HG03439 (cell line): Measurements from ENCODE around the gene FOXJ3.

Experiments used
- ATAC-seq: cut with Tn5 transposase; IDR thresholded peaks from one replicate; pipeline ENCODE4 v1.9.1; 2021; ENCODE audit warnings: mild to moderate bottlenecking, moderate library complexity; ENCODE audit not compliant: unreplicated experiment

The FOXJ3 gene

DNA sequence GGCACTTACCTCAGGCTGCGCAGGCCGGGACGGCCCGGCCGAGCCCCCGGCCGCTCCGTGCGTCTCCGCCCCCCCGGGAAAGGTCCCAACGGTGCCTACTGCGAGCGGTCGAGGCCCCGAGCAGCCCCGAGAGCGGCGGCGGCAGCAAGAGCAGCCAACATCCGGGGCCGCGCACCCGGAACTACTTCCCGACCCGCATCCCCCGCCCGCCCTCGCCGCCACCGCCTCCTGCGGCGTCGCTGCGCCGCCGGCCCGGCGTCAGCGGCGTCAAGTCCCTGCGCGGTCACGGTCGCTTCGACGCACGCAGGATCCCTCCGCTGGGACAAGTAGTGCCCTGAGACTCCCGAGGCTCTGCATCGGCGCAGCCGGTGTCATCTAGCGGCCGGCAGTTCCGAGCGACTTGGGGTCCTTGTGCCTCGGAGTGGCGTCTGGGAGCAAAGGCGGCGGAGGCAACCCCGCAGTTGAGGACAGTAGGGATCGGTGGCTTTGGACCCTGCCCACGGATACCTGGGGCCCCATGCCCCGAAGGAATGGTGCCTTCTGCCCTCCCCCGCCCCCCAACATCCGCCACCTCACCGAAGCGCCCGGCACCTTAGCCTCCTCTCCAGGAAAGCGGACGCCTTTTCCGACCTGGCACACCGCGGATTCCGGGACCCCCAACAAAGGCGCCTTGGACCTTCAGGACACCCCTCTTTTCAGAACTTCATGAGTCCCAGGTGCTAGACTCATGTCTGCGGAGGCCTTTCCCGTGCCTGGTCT is at the start of gene FOXJ3:
FOXJ3 (minus strand) TSS at position 186 of the 759 bp plus-strand sequence. CDS start 24,142 bp downstream, outside the sequence.
- ATAC-seq, result peak; percentile 80

DNA sequence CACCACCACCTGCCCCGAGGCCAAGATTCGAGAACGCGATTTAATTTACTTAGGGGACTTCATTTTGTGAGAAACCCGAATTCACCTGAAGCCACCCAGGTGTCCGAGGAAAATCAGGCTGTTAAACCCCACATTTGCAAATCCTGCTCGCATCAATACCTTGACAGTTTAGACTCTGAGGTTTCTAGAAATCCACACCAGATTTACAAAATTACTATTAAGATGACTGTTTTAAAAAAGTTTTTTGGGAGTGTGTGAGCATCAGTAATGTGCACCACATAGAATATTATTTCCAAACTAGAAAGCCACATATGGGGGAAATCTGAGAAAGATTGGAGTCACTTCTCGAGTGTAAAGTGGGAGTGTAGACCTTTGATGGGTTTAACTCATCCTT is 46.2 kb upstream of the FOXJ3 start:
- ATAC-seq, result no peak

- peak; percentile 87 for ATAC-seq
Measured at GRCh38 chr1:42380586-42381279, 45.7 kb upstream of the FOXJ3 start, which contains the start of gene RIMKLA. TSS of gene RIMKLA (plus strand) at chr1:42380792. CDS start at chr1:42380935, 143 bp downstream.

DNA sequence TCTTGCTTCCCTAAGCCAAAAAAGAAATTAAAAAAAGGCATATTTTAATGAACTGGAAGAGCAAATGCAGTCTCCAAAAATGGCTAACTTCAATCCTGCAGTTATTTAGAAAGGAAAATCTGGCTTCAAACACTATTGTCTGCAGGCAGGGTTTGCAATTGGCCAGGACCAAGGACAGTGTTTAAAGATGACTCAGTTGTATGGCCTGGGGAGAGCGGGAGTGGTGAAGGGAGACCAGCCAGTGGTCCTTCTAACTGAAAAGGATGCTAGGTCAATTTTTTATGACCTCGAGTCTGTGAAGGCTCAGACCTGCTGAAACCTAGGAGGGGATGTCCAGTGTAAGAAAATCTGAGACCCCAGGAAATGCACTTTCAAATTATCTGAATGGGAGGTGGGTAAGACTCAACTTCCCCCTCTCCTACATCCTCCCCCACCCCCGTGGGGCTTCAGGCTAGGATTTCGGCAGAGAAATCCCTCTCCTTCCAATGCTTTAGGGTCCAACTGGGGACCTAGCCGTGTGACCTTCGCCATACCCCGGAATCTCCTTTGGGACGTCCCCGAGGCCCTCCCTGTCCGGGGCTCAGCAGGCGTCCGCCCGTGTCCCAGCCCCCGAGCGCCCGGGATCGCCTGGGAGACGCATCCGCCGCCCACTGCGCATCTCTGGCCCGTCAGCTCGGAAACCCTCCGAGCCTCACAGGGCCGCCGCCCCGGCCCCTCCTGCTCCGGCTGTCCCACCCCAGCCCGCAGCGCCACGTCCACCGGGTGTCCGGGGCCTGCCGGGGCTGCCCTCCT is 45.0 kb upstream of the FOXJ3 start:
- ATAC-seq, result peak; percentile 34

DNA sequence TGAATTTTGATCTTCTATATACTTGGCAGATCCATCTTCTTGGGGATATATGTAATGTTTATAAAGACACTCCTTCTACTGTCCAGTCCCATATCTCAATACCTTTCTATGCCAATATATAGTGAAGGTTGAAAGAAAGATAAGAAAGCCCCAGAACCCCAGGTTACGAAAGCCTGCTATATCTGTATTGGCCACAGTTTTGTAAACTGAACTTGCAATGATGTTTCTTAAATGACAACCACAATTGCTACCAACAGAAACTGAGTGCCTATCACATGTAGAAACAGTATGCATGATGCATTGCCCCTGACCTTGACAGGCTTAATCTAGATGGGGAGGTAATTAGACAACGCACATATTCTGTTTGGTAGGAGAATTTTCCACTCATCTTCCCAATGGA is 37.8 kb upstream of the FOXJ3 start:
- no peak for ATAC-seq

DNA sequence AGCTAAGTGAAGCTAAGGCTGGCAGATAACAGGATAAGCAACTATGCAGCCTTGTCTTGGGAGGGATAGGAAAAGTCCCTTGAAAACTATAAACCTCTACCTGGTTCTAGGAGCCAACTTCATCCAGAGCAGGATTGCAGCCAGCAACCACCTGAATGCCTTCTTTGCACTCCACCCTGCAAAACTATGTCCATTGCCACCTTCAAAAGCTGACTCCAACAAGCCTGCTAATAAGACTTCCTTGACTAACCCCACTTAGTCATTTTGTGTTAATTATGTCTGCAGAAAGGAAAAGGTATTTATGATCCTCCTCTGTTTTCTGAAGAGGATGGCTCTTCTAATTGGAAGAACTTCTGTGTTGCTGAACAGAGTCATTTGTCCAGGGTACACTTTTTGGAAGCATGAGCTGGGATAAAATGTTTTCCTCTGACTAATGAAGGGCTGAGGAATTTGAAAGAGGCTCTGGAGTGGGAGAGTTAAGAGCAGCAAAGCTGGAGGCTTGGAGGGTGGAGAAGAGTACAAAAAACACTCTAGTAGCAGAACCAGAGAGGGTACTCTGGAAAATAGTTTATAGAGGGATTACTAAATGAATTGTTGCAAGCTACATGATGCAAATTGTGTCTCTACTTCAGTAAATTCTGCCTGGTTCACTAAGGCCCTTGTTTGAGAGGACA is 36.0 kb upstream of the FOXJ3 start:
- no peak for ATAC-seq

- ATAC-seq, result no peak
Measured at GRCh38 chr1:42369471-42369870, 34.4 kb upstream of the FOXJ3 start.

DNA sequence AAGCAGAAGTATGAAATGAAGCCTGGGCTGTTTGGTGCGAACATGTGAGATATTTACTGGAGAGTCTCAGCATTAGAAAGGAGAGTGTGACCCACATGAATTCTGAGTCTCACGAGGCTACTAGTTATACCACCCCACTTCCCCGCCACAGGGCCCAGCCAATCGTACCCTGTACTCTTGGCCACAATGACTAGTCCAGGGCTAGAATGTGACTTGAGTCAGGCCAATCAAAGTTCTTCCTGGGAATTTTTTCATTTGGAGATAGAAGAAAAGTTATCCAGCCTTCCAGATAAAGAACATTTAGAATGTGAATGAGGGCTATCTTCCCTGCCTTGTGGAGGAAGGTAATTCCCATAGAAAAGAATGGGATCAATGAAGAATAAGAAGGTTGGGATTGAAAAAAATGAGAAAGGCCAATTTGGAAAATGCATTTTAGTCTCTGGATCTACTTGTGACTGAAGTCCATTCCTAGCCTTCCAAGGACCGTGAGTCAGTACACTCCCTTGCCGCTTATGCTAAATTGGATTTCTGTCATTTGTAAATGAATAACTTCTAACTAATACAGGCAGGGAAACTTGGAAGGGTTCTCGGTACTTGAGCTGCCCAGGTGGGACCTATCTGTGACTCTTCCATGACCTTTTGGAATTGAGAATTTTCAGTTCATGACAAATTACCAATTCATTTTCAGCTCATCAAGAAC is 33.2 kb upstream of the FOXJ3 start:
- ATAC-seq, result no peak

GRCh38 chr1:42365118-42365517 is 30.1 kb upstream of the FOXJ3 start:
- ATAC-seq, result no peak

DNA sequence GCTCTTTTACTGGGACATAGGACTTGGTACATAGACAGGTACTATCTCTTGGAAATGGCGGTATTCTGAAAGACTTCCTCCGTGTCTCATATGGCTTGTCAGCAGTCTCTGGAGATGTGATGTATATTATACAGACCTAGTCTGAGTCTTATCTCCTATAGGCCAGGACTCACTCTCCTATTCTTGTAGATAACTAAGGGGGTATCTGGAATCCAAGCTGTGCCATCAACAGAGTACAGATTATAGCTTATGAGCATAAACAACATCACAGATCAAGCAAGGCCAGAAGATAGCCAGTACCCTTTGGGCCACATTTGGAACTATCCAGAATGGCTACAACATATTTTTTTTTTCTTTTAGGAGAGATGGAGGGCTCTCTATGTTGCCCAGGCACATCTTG is 29.5 kb upstream of the FOXJ3 start:
- ATAC-seq, result no peak

DNA sequence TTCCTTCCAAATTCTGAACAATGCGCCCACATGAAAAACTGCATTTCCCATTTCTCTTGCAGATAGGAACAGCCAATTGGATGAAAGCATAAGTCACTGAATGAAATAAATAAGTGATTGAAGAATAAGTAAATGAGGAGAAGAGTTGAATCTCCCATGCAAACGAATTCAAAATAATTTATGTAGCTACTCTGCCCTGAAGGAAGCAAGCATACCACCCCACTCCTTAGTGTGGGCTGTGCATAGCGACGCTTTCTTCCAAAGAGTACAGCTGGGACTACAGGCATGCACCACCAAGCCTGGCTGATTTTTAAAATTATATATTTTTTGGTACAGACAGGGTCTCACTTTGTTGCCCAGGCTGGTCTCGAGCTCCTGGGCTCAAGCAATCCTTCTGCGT is 29.1 kb upstream of the FOXJ3 start:
- no peak for ATAC-seq

DNA sequence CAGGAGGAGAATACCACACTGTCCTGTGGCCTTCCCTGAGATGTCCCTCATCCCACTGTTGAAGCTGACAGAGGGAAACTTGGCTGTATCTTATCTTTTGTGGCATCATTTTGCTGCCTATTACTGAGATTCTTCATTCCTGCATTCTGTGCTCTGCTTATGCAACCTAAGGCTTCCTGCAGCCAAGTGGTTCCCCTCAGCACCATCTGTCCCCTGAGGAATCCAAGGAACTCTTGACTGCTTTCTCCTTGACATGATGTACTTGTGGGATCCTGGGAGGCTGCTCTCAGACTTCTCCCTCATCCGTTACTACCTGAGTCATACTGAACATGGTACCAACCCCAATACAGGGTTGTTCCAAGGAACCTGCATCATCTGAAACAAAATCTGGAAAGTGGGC is 24.4 kb upstream of the FOXJ3 start:
- no peak for ATAC-seq

GRCh38 chr1:42358791-42359190 is 23.8 kb upstream of the FOXJ3 start:
- ATAC-seq, result peak; percentile 92

DNA sequence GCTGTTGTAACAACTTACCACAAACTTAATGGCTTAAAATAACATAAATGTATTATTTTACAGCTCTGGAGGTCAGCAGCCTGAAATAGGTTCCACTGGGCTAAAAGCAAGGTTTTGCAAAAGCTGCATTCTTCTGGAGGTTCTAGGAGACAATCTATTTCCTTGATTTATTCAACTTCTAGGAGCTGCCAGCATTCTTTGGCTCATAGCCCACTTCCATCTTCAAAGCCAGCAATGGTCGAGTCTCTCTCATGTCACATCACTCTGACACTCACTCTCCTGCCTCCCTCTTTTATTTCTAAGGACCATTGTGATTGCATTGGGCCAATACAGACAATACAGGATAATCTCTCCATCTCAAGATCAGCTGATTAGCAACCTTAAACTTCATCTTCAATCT is 15.1 kb upstream of the FOXJ3 start:
- ATAC-seq, result no peak

DNA sequence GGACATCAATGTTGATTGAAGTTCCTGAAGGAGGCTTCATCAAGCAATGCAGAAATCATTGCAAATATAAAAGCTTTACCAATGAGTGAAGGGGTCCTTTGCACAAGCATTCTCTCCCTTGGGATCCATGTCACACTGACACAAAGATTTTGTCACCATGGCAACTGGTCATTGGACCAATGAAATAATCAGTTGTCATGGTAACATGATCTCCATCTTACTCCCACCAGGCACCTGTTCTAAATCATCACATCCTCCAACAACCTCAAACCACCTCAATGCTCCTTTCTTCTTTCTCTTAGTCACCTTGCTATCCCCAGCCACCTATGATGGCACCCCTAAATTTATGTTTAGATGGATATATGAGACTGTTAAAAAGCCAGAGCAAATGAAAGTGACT is 13.5 kb upstream of the FOXJ3 start:
- ATAC-seq, result no peak

GRCh38 chr1:42343049-42343448 is 8.0 kb upstream of the FOXJ3 start:
- ATAC-seq, result no peak

GRCh38 chr1:42340901-42341300 is 5.9 kb upstream of the FOXJ3 start:
- no peak for ATAC-seq

GRCh38 chr1:42340093-42340492 is 5.1 kb upstream of the FOXJ3 start:
- ATAC-seq, result no peak

GRCh38 chr1:42336978-42337377 is 1.9 kb upstream of the FOXJ3 start:
- ATAC-seq, result no peak

DNA sequence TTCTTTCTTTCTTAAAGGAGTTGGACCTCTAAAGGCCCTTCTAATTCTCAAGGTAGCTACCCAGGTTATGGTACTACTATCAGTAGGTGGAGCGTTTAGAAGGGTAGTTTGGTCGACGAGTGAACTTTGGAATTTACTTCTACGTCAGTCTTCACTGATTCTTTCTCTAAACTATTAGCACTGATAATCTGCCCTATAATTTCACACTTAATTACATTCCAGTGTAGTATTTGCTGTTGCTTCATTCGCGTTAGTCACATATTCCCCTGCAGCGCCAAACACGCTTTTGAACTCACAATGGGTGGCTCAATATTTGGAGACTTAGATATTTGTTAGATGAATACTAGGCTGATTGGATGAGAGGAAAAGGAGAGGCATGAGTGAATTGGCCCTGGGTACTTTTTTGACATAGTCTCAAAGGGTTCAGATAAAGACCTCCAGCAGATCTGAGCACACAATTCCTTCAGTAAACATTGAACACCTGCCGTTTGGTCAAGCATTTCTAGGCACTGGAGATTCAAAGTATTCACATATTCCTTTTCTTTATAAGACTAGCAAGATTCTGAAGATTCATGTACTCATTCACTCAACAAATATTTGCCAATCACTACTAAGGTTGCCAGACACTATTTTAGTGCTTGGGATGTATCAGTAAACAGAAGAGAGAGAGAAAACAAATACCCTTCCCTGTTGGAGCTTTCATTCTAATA is 929 bp upstream of the FOXJ3 start:
- ATAC-seq, result no peak
